ENCODE data around the gene UFC1. TPM values are rescaled to one million over a fixed set of nuclear protein-coding genes. Genes with fewer than 3 reads are reported as not detected.

Gene UFC1
- total and polyA plus RNA-seq, 2 donors (not counting 3 experiments of a cell fraction or from before 2014, with no cell fraction given): 102 to 149 TPM

DNA sequence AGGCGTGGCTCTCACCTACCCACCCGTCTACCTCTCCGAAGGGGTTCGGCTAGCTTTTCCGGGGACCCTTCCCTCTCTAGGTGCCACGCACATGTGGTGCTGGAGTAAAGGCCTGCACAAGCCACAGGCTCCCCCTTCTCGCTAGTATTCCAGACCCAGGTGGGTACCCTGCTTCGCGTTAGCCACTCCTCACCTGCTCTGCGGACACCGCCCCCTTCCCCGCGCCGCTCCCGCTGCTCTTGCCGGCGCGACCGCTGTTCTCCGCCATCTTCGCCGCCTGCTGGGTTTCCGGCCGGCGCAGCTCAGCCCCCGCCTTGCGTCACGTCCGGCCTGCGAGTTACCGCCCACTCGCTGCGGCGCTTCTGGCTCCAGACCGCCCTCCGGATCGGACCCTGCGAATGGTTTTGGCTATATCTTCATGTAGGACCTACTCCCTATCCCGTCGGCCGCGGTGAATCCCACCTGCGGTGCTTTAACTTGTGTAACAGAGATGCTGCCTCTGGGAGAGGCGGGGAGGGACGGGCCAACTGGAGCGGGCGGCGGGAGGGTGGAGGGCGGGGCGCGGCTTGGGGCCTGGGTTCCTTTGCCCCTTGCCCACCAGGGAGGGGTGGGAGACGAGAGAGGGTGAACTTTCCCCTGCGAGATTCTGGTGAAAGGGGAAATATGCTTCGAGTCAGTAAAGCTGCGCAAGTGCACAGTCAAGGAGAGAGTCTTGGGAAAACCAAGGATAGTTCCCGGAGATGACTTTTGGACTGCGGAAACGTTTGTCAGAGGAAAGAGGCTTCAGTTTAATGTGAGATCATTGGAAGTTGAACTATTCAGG is 35.8 kb upstream of the UFC1 start, which contains the start of the genes NIT1 and PFDN2:
Gene NIT1, plus strand, starts transcription at position 347 of the 823 bp plus-strand sequence. Its CDS starts 72 bp downstream, at position 419.
Gene PFDN2, minus strand, starts transcription at position 279 of the 823 bp plus-strand sequence. Its CDS starts 11 bp downstream, at position 268.
- dilution Hi-C loops (cut with MboI; ENCODE audit: extremely low pct_ligation_motif_present, low sequenced_read_pairs): no loop called here
- peaks cover 8 to 26% of the 10 kb centered on the region in 2 experiments for H3K36me3 ChIP-seq (ENCODE audit: control insufficient read depth in 2 of 2, extremely low read depth in 1 of 2, insufficient read depth in 2 of 2, low read length in 2 of 2)

More for the DNA sequence above, 35.8 kb upstream of the UFC1 start, which contains the start of the genes NIT1 and PFDN2:
- Histone ChIP-seq H2AFZ (ENCODE audit: low read depth, low read length) (peak within 1 kb of the TSS; percentile 42), H3K4me3 (replicated peaks in 1 of 3; ENCODE audit: insufficient read depth in 1 of 3, low read depth in 1 of 3, low read length in 3 of 3) (peak within 1 kb of the TSS; percentile 21 to 100 (median 65)), H3K9me1 (replicated peaks; ENCODE audit: control insufficient read depth, extremely low read depth, insufficient read depth, low read length) (no peaks in the 10 kb centered on the region), H3K4me1 (ENCODE audit: control insufficient read depth, extremely low read depth, insufficient read depth, low read length) (peaks cover 43% of the 10 kb centered on the region), H3K27me3 (ENCODE audit: control insufficient read depth in 2 of 2, insufficient read depth in 2 of 2, low read length in 2 of 2) (no peaks in the 10 kb centered on the region), H3K4me2 (ENCODE audit: insufficient read depth, low read length) (peak within 1 kb of the TSS; percentile 82), H3K9me3 (replicated peaks; ENCODE audit: control insufficient read depth, insufficient read depth, low read length) (no peaks in the 10 kb centered on the region), H3K79me2 (ENCODE audit: control insufficient read depth, insufficient read depth, low read length) (peaks cover 53% of the 10 kb centered on the region), H4K20me1 (replicated peaks; ENCODE audit: control insufficient read depth, extremely low read depth, insufficient read depth, low read length) (no peaks in the 10 kb centered on the region), H3K9ac (replicated peaks; ENCODE audit: extremely low read depth, insufficient read depth, low read length) (peak within 1 kb of the TSS; percentile 89), H3K27ac (ENCODE audit: insufficient read depth, low read depth, low read length) (peak within 1 kb of the TSS; percentile 66)
- DNase-seq (ENCODE audit: low read depth, low spot score) (peak; percentile 86), FAIRE-seq (peak; percentile 86)
- ChIA-PET CTCF (interaction anchor here (0.8 to 1.9 kb wide), 8 partner anchors 13 to 264 kb away, joined by 3 to 7 read pairs (median 4); partner anchors contain the start of genes DEDD, KLHDC9 and USF1), POLR2A (interaction anchor here (1.3 to 1.9 kb wide), 2 partner anchors 15 to 72 kb away, joined by 3 to 11 read pairs; partner anchors contain the start of genes DEDD and USF1)
- TF ChIP-seq, protein P1, sequence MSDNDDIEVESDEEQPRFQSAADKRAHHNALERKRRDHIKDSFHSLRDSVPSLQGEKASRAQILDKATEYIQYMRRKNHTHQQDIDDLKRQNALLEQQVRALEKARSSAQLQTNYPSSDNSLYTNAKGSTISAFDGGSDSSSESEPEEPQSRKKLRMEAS (IDR thresholded peaks at IDR 0.05; ENCODE audit: insufficient read depth, insufficient read length): no peak
- TF ChIP-seq EZH2 (IDR thresholded peaks at IDR 0.05; ENCODE audit: borderline replicate concordance, low read depth, low read length, severe bottlenecking) (no peak), MYC (IDR thresholded peaks at IDR 0.05; ENCODE audit: low read depth, low read length) (no peak), JUN (IDR thresholded peaks at IDR 0.05; ENCODE audit: borderline replicate concordance, insufficient read depth, insufficient read length, low read depth) (no peak), POLR2A (IDR thresholded peaks at IDR 0.05; ENCODE audit: low read depth, low read length) (peak; percentile 88), POLR2AphosphoS5 (IDR thresholded peaks at IDR 0.05; ENCODE audit: insufficient read depth, low read depth, low read length) (peak; percentile 88), GATA2 (IDR thresholded peaks at IDR 0.05; ENCODE audit: insufficient read depth, insufficient read length, low read depth, low read length) (no peak), FOS (IDR thresholded peaks at IDR 0.05; ENCODE audit: borderline replicate concordance, insufficient read depth, low read length) (no peak)
- TF ChIP-seq, protein P2, sequence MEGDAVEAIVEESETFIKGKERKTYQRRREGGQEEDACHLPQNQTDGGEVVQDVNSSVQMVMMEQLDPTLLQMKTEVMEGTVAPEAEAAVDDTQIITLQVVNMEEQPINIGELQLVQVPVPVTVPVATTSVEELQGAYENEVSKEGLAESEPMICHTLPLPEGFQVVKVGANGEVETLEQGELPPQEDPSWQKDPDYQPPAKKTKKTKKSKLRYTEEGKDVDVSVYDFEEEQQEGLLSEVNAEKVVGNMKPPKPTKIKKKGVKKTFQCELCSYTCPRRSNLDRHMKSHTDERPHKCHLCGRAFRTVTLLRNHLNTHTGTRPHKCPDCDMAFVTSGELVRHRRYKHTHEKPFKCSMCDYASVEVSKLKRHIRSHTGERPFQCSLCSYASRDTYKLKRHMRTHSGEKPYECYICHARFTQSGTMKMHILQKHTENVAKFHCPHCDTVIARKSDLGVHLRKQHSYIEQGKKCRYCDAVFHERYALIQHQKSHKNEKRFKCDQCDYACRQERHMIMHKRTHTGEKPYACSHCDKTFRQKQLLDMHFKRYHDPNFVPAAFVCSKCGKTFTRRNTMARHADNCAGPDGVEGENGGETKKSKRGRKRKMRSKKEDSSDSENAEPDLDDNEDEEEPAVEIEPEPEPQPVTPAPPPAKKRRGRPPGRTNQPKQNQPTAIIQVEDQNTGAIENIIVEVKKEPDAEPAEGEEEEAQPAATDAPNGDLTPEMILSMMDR (IDR thresholded peaks at IDR 0.05; ENCODE audit: extremely low read depth in 1 of 2, insufficient read depth in 1 of 2, low read depth in 1 of 2, low read length in 2 of 2): no peak
- no TSS peak for BruUV-seq (replicated peaks)
- intact Hi-C loops (cut with micrococcal nuclease): loop anchor here (1.0 to 5.0 kb wide), 4 partner anchors 13 to 194 kb away; partner anchors contain the start of genes KLHDC9, SDHC and USP21

Measured in endothelial cell of umbilical vein (primary cell).